SK-MEL-5 (cell line): ENCODE data around the gene GPC4. TPM values are rescaled to one million over a fixed set of nuclear protein-coding genes. Genes with fewer than 3 reads are reported as not detected.
A peak's percentile ranks its signal among the peaks of the same experiment; 100 is the strongest.
"Not testable (repeated sequence)": the region's sequence is repeated elsewhere in the genome, so short reads cannot be mapped to it uniquely, and the experiment has no call there.

Source experiments
- DNase-seq: peaks from one replicate; pipeline ENCODE4 v3.0.0-alpha.2; 2016; ENCODE audit warnings: low read depth, low spot score
- in situ Hi-C: cut with HindIII; loops from 2 replicates; pipeline ENCODE4 v1.10.0; 2016; ENCODE audit warnings: low sequenced_read_pairs, high pct_unique_total_duplicates, low pct_unique_long_range_greater_than_20kb
- total RNA-seq: library from RNA; depleted of rRNA; stranded (reverse); fragments of >200 nt; shearing (Covaris generic); gene quantifications from 2 replicates; pipeline ENCODE4 v1.2.3, GENCODE V29; 2014; rRNA removed

Gene GPC4
- total RNA-seq, 1 experiment from 2014 or later = 3.6 TPM

DNA sequence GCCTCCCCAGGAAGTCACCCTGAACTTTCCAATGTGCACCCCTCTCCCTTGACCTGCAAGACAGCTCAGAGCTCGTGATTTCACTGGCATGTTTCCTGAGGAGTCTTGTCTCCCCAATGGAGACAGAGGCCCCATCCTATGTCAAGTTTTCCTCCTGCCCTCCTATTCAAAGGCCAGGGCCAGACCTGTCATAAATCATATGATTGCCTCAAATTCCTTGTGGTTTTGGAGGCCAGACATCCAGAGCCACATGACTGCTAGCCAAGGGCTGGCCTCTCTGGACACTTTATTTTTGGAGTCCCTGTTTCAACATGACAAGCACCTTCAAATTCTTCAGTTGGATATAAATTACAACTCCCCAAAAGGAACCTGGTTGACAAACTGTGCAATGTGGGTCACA is 121.2 kb downstream of the GPC4 start:
- in situ Hi-C loops = no loop called here
- DNase-seq = peak; percentile 5

DNA sequence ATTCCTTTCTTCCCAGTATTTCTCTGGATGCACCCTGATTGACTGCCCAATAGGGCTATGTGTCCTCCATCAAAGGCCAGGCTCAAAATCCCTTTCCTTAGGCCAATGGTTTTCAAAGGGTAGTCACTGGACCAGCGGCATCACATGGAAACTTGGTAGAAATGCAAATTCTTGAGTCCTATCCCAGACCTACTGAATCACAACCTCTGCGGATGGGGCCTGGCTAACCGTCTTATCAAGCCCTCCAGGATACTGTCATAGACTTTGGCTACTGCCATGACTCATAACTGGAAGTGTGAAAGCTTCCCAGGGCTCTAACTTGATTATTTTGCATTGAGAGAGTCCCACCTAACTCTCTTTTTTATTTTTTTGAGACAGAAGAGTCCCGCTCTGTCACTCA is 125.2 kb downstream of the GPC4 start:
- DNase-seq = no peak
- in situ Hi-C loops = no loop called here

DNA sequence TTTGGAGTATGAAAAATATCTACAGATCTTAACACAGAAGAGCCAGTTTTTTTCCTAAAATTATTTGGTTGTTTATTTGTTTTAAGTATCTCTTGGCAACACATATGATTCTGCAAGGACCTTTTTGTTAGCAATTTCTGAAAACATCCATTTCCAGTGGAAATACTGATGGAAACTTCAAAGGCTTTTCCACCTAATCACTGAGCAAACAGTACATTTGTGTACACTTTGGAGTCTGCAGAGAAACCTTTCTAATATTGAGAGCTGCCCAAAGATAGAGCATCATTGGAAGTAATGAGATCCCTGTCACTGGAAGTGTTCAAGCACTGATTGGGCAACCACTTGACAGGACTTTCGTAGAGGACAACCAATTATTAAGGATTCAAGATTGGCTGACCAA is 127.4 kb downstream of the GPC4 start:
- in situ Hi-C loops = no loop called here
- DNase-seq = no peak

DNA sequence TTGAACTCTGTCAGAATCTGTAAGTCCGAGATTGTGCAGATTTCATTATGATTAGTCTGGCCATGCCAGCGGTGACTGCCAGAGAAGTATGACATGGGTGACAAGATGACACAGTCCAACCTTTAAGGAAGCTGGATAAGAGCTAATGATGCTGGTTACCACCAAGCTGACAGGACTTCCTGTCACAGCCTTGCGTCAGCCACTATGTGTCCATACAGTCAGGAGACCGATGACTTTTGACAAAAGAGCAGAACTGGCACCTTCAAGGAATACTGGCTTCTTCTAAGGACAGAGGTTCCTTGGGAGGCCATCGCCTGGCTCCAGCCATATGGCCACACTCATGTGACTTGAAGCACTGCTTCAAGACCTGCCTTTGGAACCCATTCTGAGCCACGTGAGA is 129.9 kb downstream of the GPC4 start:
- no peak for DNase-seq
- in situ Hi-C loops = no loop called here

DNA sequence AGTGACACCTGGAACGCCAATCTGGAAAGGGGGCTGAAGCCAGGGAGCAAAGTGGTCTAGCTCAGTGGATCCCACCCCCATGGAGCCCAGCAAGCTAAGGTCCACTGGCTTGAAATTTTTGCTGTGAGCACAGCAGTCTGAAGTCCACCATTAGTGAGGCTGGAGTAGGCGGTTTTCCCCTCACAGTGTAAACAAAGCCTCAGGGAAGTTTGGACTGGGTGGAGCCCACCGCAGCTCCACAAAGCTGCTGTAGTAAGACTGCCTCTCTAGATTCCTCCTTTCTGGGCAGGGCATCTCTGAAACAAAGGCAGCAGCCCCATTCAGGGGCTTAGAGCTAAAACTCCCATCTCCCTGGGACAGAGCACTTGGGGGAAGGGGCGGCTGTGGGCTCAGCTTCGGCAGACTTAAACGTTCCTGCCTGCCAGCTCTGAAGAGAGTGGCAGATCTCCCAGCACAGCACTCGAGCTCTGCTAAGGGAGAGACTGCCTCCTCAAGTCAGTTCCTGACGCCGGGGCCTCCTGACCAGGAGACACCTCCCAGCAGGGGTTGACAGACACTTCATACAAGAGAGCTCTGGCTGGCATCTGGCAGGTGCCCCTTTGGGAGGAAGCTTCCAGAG is 136.1 kb downstream of the GPC4 start:
- in situ Hi-C loops, DNase-seq: not testable (repeated sequence)

DNA sequence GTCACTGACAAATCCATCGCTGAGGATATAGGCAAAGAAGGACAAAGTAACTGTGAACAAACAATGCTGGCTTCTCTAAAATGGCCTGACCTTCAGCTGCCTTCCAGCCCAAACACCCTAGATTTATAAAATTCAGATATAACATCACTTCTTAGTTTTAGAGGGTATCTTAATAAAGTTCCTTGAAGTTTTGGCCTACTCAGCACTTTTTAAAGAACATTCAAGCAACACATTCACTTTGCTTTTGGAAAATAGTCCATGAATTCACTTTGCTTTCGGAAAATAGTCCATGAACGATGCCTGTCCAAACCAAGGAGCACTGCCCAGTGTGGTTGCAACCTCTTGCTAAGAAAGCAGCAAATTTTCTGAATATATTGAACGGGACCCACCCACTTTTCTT is 142.1 kb downstream of the GPC4 start:
- DNase-seq = no peak
- in situ Hi-C loops = no loop called here

DNA sequence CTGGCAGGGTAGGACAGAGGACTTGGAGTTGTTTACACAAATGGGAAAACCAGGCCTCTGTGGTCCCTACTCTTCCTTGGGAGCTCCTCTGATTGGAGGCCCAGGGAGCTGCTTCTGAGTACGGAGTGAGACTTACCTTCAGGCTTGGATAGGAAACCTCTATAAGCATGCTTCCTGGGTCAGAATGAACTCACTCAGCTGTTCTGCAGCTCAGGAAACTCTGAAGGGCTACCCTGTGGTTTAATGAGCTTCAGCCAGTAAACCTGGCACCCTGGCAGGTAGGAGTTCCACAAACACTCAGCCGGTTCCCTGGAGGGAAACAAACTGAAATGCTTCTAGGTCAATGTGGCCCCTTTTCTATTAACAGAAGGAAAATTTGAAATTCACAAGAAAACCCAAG is 146.1 kb downstream of the GPC4 start:
- DNase-seq = no peak
- in situ Hi-C loops = no loop called here

DNA sequence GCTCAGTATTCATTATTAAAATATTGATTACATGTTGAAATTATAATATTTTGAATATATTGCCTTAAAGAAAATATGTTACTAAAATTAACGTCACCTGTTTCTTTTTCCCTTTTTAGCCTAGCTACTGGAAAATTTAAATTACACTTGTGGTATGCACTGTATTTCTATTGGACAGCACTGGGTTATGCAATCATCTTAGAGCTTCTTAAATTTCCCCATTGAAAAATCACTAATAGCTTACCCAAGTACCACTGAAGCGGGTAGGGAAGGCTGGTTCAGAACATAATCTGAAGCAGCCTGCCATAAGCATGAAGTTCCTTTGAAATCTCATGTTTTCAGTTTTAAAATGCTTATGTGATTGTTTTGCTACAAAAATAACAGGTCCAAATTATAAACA is 147.7 kb downstream of the GPC4 start:
- no peak for DNase-seq
- in situ Hi-C loops = no loop called here

DNA sequence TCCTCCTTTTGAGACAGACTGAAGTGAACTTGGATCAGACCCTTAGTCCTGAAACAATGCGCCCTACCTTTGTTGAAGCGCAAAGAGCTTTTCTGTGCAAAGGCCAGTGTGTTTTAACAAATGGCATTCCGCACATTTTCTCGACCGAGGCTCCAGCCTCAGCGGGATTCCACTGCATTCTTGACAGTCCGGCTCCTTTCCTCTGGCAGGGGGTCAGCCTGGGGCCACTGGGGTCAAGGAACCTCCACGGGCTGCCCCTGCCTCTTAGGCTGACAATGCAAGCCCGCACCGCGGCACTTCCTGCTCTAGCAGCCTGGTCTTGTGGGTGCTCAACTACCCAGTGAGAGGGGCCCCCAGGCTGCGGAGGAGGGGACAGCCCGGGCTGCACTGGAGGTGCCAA is 150.0 kb downstream of the GPC4 start:
- DNase-seq = no peak
- in situ Hi-C loops = no loop called here

DNA sequence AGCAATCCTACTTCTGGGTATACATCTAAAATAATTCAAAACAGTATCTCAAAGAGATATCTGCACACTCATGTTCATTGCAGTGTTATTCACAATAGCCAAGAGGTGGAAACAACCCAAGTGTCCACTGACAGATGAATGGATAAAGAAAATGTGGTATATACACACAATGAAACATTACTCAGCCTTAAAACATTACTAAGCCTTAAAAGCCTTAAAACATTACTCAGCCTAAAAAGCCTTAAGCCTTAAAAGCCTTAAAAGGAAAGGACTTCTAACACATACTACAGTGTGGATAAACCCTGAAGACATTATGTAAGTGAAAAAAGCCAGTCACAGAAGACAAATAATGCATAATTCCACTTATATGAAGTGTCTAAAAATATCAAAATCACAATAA is 156.8 kb downstream of the GPC4 start:
- in situ Hi-C loops = no loop called here
- no peak for DNase-seq

DNA sequence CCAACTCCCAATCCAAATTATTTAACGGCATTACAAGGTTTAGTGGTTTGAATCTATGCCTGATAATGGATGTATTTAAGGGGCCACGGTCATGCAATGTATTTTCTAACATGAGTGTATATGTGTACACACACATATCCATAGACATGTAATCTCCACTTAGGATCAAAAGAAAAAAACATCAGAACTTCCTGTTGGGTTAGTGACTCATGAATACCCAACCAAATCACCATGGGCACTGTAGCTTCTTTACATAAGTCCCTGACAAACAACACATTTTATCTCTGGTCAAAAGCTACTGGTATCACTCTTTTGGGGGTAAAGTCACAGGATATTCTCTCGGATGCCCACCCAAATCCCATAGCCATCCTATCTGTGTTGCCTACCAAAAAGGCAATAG is 160.6 kb downstream of the GPC4 start:
- DNase-seq = no peak
- in situ Hi-C loops = no loop called here

DNA sequence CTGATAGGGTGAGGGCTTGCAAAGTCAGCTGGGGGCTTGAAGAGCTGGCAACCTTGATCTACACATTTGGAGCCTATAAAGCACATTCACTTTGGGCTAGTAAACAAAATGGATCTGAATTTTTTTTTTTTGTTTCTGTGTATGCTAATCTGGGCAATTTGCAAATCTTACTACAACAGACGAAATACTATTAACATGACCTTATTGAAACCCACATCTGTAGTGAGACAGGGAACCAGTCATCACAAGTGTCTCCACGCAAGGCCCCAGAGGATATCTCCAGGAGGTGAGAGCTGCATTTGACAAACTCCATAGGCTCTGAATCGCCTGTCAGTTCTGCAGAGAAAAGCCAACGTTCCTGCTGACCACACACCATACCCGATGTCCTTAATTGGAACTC is 164.1 kb downstream of the GPC4 start:
- no peak for DNase-seq
- in situ Hi-C loops = no loop called here

DNA sequence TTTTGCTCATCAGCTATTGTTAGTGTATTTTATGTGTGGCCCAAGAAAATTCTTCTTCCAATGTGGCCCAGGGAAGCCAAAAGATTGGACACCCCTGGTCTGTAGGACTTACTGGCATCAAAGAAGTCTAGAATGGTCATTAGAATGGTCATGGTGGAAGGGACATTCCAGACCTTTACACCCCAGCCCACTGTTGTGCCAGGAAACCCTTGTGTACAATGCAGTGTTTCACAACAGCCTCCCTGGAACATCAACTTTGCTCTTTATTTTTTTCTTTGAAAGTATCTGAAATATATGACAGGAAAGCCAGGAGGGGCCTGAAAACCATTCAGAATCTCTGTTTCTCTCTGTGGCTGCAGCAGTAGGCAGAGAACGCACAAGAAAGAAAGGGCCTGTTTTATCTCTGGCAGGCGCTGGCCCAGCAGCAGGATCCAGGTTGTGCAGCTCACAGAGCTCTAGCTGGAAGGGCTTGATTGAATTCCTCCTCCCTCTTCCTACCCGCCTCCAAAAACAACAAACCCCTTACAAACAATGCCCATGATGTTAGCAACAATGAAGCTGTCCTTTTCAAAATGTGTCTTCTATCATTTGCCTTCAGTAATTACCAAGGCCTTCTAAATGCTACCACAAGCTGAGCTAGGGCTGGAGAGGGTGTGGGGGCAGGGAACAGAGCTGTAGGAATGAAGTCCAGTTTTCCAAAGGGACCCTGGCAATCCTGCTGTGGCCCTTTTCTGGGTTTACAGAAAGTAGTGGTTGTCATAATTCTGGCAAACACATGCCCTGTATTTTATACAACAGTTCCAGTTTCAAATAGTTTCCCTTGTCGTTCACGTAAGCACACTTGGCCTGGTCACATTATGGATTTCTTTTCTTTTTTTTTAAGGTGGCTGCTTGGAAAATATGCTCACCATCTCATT is 164.8 kb downstream of the GPC4 start:
- in situ Hi-C loops = no loop called here
- no peak for DNase-seq

Other genes starting within 250 kb of the GPC4 start
- gene TFDP3, start 197.1 kb downstream of the GPC4 start, total RNA-seq = not detected in 2 replicates